Amygdala (tissue), 56 donors: Measurements from ENCODE around the gene KRT72.

Experiments
- DNase-seq, 56 donors: peaks; one replicate each; lab custom pipeline; 2025; lab: John Stamatoyannopoulos, UW

The KRT72 gene

DNA sequence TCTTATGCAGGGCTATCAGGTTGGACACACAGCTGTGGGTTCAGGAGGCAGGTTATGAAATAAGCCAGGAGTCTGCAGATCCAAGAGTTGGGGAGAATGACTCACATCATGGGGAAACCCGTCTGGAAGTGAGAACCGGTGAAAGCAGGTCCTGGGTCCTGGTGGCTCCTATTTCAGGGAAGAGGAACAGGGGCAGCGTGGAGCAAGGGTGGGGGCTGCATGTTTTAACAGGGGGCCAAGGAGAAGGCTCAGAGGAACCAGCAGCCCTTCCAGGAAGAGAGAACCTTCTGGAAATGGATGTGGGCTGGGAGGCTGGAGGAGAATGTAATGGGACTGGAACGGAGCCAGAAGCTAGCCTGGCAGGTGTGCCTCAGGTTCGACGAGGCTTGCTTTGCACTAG lies 19.8 kb downstream of the KRT72 start:
- no peak for DNase-seq

DNA sequence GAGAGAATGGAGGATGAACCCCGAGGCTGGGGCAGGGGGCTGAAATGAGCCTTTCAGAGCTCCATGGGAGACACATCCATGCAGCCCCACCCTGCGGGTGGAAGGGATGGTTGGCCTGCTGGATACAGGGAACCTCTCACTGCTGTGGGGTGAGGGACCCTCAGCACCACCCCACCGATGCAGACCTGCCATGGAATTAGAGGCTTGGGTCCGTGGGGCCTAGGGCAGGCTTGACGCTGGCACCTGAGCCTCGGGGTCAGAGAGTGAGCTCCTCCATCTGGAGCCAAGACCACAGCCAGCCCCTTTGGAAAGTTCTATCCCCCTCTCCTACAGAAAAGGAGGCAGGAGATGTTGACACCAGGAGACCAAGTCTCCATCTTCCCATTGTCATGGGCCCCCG lies 20.2 kb downstream of the KRT72 start:
- DNase-seq: no peak

DNA sequence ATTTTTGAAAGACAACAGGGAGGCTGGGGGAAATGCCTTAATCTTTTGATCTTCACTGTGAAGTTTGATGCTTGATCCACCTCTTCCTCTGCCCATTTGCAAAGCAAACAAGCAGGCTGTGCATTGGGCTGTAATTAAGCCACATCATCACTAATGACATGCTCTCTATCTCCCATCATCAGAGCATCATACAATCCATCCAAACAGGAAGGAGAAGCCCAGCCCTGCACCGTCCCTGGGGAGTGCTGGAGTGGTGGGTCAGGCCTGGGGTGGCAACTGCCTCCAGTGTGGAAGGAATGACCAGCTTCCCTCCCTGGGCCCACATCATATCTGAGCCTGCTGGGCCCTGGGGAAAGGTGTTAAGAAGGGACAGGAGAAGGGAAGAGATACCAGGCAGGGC lies 20.8 kb downstream of the KRT72 start:
- DNase-seq: no peak

DNA sequence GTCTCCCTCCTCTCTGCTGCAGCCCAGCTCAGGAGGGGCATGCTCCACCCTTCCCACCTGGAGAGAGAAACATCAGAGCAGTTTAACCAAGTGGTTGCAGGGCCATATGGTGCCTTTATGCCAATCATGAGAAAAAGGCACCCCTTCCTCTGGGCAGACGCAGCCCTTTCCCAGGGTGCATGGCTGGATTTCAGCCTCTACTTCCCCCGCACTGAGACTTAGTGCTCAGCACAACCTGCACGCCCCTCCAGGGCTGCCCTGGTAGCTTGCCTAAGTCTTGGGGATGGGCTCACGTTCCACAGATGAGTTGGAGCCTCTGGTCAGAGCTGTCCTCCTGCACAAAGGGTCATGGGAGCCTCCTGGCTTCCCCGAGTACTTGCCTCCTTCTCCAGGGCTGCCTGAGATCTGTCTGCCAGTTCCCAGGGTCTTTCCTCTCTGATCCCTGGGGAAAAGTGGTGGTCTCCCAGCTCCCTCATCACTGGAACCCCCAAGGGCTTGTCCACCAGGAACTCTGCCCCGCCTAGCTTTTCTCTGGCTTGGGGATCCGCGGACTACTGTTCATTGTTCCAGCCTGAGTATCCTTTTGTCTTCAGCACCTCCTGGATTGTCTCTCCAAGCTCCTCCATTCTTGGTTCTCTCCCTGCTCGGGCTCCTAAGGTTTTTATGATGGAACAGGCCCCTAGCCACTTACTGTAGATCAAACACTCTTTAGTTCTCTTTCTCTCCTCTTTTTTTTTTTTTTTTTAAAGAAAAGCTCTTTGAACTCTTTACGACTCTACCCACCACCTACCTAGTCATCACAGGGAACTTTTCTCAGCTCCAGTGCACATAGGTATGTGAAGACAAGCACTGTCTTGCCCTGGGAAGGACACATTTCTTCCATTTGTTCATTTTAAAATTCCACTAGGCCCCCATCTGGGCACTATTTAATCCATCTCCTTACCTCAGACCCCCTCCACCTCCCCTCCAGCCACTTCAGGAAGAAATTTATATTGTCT lies 21.5 kb downstream of the KRT72 start:
- no peak for DNase-seq

DNA sequence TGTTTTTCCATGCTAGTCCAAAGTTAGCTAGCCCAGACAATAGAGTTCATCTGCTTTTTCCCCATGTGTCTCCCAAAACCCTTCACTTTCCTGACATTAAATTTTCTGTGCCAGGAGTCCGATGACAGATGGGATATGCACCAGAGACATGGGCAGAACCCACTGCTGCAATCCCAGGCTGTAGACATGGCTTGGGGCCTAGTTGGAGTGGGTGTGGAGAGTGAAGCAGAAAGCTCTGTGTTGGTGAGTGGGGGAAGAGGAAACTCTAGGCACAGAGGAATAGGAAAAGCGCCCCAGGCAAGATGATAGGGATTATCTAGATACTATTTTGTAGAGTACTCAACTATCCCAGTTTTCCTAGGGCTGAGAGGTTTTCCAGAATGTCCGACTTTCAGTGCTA lies 22.8 kb downstream of the KRT72 start:
- DNase-seq: no peak

DNA sequence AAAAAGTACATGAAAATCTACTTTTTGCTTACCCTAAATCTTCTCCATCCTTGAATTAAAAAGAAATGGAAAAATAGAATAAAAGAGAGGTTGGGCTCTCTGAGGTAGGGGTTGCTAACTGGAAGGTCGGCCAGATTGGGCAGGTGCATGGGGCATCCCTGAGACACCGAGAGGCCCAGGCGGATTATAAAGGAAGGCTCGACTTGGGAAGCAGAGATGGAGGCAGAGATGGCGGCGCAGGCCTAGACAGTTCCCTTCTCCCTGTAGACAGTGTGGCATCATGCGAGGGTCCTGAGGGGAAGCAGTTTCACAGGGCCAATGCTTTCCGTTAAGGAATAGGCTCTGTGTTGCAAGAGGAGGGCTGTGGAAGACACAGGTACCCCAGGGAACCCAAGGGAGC lies 23.9 kb downstream of the KRT72 start:
- no peak for DNase-seq

DNA sequence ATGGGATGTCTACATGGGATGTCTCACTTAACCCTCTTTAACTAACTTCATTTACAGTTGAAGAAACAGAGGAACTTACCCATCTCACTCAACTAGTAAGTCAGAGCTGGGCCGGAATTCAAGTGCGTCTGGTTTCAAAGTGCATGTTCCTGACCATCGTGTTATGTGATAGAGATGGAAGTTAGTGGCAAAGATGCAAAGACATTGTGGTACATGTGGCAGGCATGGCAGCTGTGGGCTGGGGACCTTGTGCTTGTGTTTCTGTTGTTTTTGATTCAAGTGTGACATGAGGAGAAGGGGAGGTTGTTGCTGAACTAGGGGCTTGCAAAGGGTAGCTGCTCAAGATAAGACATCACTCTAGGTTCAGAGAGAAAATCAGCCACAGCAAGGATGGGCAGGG lies 25.3 kb downstream of the KRT72 start:
- DNase-seq: no peak

DNA sequence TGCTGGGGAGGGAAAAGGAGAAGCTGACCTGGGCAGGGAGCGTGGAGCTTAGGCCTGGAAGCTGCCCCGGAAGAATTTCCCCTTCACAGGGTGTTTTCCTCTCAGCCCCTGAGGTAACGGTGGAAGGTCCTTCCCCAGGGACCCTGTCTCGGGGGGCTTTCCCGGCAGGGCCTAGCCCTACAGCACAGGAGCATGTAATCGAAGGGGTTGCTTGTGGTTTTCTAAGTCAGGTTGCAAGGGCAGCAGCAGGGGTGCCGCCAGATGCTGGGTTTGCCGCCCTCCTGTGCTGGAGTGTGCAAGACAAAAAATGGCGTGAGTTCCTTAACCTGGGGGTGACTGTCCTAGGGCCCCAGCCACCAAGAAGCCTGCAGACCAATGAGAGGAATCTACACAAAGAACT lies 26.0 kb downstream of the KRT72 start:
- no peak for DNase-seq

DNA sequence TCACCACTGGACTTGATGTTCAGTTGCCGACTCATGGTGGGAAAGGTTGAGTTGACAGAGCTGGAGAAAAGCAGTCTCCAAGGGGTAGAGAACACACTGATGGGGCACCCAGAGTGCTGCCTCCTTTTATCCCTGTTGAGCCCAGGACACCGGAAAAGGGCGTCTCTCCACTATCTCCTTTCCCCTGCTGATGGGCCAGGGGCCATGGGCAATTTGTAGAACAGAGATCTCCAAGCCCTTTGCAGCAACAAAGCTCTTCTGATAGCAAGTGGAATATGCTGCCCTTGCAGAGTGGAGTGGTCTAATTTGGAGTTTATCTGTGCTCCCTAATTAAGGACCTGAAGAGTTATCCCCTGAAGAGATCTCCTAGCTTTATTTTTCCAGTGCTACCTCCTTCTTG lies 27.5 kb downstream of the KRT72 start, which contains the start of gene KRT74:
TSS of gene KRT74 (minus strand) at position 101 of the 400 bp plus-strand sequence. CDS start at position 35, 66 bp downstream.
- DNase-seq: no peak

DNA sequence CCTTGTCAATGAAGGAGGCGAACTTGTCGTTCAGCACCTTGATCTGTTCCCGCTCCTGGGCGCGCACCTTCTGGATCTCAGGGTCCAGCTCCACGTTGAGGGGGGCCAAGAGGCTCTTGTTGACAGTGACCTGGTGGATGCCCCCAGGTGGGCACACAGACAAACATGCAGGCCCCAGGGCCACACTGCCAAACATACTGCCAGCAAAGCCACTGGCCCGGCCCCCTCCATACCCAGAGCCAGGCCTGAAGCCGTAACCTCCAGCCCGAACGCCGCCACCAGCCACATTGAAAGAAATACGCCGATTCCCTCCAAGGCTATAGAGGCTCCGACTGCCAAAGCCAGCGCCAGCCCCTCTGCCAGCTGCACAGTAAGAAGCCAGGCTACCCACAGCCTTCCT lies 28.0 kb downstream of the KRT72 start:
- no peak for DNase-seq

DNA sequence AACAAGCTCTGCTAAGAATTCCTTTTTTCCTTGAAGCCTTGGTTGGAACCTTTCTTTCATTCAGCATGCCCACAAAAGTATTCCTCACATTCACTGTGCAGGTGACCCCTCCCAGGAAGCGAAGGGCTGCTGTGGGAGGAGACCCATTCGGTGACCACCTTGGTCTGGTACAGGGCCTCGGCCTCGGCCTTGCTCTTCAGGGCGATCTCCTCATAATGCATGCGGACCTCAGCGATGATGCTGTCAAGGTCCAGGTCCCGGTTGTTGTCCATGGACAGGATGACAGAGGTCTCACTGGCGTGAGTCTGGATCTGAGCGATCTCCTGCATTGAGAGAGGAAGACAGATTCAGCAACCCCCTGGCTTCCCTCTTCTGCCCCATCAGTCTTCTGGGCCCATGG lies 30.8 kb downstream of the KRT72 start:
- DNase-seq: no peak

DNA sequence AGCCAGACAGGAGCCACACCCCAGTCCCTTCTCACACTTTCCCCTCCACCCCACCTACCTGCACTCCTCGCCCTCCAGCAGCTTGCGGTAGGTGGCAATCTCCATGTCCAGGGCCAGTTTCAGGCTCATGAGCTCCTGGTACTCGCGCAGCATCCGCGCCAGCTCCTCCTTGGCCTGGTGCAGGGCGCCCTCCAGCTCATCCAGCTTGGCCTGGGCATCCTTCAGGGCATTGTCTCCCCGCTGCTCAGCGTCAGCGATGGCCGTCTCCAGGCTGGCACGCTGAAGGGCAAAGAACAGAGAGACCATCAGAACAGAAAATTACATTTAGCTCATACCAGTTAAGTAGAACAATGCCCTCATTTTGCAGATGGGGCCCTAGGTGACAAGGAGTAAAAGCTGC lies 33.2 kb downstream of the KRT72 start:
- peak in 13 of 56 donors; percentile 4 to 36 (median 20) for DNase-seq

DNA sequence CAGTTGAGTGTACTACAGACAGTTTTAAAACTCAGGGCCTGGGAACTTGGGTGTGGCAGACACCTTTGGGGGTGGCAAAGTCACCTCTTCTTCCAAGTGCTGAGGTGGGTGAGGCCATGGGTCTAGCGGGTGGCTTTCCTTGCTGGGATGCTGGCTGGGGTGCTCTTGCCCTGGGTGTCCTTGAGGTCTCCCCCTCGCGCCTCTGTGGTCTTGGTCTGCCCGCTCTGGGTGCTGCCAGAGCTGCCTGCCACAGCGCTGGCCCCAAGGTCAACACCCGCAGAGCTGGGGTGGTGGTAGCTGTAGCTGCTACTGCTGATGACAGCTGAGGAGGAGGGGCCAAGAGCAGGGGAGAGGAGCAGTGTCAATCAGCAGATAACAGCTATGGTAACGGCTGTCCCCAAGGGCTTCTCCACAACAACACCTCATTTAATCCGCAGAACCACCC lies 34.4 kb downstream of the KRT72 start:
- DNase-seq: no peak

DNA sequence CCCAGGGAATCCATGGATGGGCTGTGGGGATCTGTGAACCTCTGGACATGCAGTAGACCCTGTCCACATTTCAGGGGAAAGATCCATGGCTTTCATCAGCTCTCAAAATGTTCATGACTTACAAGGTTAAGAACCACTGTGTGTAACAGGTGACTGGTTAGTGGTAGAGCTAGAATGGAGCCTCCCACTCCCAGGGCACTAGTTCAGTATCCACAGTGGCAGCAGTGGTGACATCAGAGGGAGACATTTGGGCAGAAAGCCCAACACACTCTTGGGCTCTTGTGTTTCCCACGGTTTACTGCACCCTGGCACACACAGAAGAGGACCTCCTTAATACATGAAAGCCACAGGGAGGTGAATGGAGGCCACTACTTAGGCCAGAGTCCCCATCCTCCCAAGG lies 36.7 kb downstream of the KRT72 start:
- no peak for DNase-seq

DNA sequence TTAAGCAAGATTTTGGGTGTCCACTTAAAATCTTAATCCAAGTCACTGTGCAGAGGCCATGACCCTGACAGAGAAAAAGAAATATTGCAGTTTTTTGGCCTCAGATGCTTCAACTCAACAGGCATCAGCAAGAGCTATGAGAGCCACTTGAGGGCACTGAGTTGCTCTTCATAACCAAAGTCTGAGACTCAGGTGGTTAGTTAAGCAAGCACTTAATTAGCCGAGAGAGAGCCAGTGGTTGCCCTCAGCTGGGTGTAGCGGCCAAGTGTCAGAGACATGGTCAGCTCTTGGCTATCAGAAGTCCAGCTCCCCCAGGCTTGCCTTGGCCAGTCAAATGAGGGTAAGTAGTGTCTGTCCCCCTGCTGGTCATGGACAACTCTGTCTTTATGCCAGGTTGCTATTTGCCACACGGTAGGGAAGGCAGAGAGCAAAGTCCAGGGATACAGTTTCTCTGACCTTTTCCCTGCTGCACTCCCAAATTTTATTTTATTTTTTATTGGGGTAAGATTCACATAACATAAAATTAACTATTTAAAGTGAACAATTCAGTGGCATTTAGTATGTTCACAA lies 39.3 kb downstream of the KRT72 start:
- no peak for DNase-seq

DNA sequence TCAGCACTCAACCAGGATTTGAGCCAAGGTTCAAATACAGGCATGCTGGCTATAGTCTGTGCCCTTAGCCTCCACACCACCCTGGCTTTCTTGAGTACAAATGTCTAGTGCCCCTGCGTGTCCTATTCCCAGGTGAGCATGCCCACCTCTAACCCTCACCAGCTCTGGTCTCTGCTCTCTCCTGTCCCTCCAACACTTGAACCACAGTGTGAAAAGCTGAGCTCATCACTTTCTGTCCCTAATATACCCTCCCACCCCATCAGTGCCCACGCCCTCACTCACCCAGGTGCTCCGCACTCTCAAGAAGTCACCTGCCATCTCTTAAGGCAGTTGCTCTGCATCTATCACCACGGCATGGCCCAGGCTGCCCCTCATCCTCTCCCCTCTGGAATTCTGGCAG lies 41.3 kb downstream of the KRT72 start:
- DNase-seq: no peak

DNA sequence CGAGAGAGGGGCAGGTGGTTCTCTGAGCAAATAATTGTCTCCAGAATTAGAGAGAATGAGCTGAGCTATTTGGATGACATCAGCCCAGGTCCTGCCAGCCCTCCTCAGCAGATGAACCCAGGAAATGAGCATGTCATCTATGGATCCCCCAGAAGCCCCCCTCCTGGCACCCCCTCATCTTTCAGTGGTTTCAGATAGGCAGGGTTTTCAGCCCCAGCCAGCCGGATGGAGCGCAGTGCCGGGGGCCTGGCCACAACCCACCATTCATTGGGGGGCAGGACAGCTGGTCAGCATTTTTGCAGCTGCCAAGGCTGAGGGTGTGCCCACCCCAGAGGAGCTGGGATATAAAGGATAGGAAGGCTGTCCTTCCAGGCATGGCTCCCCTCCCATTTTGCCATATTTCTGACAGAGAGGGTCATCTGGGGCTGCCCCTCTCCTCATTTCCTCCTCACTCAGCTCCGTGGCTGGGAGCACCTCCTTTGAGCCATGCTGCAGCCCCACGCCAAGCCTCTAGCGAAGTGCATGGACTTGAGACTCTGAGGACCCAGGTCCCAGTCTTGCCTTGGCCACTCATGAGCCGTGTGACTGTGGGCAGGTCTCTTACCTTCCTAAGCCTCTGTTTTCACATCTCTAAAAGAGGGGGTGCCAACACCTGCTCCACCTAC lies 42.4 kb downstream of the KRT72 start:
- DNase-seq: no peak

DNA sequence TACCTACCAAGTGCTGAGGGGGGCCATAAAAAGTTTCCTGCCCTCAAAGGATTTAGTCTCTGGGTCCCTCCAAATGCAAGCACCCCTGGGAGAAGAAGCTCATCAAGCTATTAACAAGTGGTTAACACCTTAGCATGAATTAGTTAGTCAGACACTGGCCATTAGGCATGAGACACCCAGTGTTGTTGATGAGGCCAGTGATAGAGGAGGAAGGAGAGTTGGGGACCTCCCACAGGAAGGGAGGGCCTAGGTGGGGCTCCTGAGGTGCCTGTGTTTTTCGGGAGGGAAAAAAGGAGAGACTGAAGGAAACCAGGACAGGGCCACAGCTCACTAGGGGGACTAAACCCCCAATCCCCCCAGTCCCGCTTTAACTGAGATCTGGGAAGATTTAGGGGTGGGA lies 43.8 kb downstream of the KRT72 start:
- no peak for DNase-seq

DNA sequence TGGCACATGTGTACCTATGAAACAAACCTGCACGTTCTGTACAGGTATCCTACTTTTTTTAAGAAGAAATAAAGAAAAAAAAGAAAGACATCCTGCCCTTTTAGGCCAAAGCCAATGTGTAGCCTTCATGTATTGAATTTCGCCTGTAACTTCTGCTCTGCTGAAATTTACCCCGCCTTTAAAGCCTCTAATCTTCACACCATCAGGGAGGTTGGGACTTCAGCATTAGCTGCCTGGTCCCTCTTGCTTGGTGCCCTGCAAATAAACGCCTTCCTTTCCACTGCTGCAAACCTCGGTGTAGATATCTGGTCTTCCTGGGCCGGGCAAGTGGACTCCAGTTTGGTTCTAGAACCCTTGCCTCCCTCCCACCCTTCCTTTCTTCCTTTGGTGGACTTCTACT lies 45.7 kb downstream of the KRT72 start:
- no peak for DNase-seq

DNA sequence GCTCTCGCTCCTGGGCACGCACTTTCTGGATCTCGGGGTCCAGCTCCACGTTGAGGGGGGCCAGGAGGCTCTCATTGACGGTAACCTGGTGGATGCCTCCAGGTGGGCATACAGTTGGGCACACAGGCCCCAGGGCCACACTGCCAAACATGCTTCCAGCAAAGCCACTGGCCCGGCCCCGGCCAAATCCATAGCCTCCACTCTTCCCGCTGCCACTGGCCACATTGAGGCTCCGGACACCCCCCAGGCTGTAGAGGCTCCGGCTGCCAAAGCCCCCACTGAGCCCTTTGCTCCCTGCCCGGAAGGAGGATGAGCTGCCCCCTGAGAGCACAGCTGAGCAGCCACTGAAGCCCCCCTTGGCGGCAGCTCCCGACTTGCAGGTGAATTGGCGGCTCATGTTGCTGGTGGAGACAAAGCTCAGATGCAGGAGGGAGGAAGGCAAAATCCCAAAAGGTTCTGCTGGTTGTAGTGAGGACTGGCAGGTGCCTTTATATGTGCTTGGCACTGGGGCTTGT lies 48.5 kb downstream of the KRT72 start, which contains the start of gene KRT71:
TSS of gene KRT71 (minus strand) at position 465 of the 515 bp plus-strand sequence. CDS start at position 397, 68 bp downstream.
- no peak for DNase-seq

DNA sequence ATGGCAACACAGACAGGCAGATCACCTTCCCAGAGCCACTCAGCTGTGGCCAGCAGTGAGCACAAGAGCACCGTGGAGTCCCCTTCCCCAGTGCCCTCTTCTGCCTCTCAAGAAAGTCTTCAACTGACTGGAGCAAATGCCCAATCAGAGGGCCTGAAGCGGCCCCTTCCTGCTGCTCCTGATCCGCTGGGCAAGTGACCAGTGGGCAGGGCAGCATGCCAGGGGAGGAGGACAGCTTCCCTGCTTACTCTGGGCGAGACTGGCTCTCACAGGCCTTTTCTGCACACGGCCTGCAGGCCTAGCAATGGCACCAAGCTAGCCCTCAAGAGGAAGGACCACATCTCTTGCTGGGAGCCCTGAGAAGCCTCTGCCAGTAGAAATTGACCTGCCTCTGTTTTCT lies 49.2 kb downstream of the KRT72 start:
- DNase-seq: peak in 25 of 56 donors; percentile 5 to 74 (median 28)
